A375 (cell line): ENCODE measurements around the gene CTBP1. TPM values are rescaled to one million over a fixed set of nuclear protein-coding genes. Genes with fewer than 3 reads are reported as not detected.

Experiments
- total RNA-seq: library from RNA; depleted of rRNA; stranded (reverse); fragments of >200 nt; shearing (Covaris generic); gene quantifications from 2 replicates; pipeline ENCODE4 v1.2.3, GENCODE V29; 2014; rRNA removed

CTBP1 gene
- total RNA-seq, result 230 and 238 TPM in 2 replicates

GRCh38 chr4:1248245-1249147, at the start of gene CTBP1:
Gene CTBP1 (minus strand): TSS chr4:1249130. CDS start chr4:1241331, 7,799 bp downstream.

GRCh38 chr4:1289207-1290164, 40.6 kb upstream of the CTBP1 start, which contains the start of gene MAEA:
Gene MAEA (plus strand): TSS chr4:1289891. CDS start chr4:1289914, 23 bp downstream.

GRCh38 chr4:1172228-1172851, 76.6 kb downstream of the CTBP1 start, which contains the start of gene SPON2:
Gene SPON2 (minus strand): TSS chr4:1172583.

Other genes starting within 250 kb of the CTBP1 start
- gene FGFRL1, start 237.5 kb downstream of the CTBP1 start, total RNA-seq, result 102 and 128 TPM in 2 replicates
- not detected in 2 replicates for gene RNF212, start 135.6 kb downstream of the CTBP1 start, total RNA-seq
- gene SPON2, start 76.5 kb downstream of the CTBP1 start, total RNA-seq, result 10.3 and 13.4 TPM in 2 replicates
- 46.1 and 56.8 TPM in 2 replicates for gene MAEA, start 40.8 kb upstream of the CTBP1 start, total RNA-seq
- 13.3 and 14.6 TPM in 2 replicates for gene UVSSA, start 98.1 kb upstream of the CTBP1 start, total RNA-seq
- gene NKX1-1, start 157.3 kb upstream of the CTBP1 start, total RNA-seq, result not detected in 2 replicates